Keratinocyte (primary cell): Measurements from ENCODE around the gene MYO7B. TPM values are rescaled to one million over a fixed set of nuclear protein-coding genes. Genes with fewer than 3 reads are reported as not detected.

Experiments used
- DNase-seq: peaks from one replicate; pipeline ENCODE4 v3.0.0-alpha.2; 2011; ENCODE audit warnings: low read depth, missing footprints, low spot score
- FAIRE-seq: peaks from 2 replicates; lab custom pipeline; 2011; peaks lifted over from hg19 to GRCh38; lab: Jason Lieb, UNC
- H2AFZ ChIP-seq: 2 replicates; pipeline ENCODE4 v1.6.0; 2012; ENCODE audit warnings: low read length, control low read depth, inconsistent platforms; ENCODE audit not compliant: control insufficient read depth
- H3K27ac ChIP-seq: 2 replicates; pipeline ENCODE4 v1.5.1; 2011; ENCODE audit warnings: low read length; ENCODE audit not compliant: control insufficient read depth, insufficient read depth
- H3K27me3 ChIP-seq: 3 replicates; pipeline ENCODE4 v1.6.0; 2011; ENCODE audit warnings: low read length; ENCODE audit not compliant: control insufficient read depth, insufficient read depth; ENCODE audit errors: extremely low read depth
- H3K36me3 ChIP-seq, 2 experiments: 2 replicates in 1 of 2; 3 replicates in 1 of 2; pipeline ENCODE4 v1.5.1; 2011; ENCODE audit warnings: low read length in 2 of 2, mild to moderate bottlenecking in 1 of 2; ENCODE audit not compliant: control insufficient read depth in 2 of 2, insufficient read depth in 2 of 2; ENCODE audit errors: extremely low read depth in 1 of 2
- H3K4me1 ChIP-seq: 3 replicates; pipeline ENCODE4 v1.5.1; 2011; ENCODE audit warnings: low read length; ENCODE audit not compliant: control insufficient read depth, insufficient read depth; ENCODE audit errors: extremely low read depth
- H3K4me2 ChIP-seq: 3 replicates; pipeline ENCODE4 v1.6.0; 2011; ENCODE audit warnings: low read depth, low read length; ENCODE audit not compliant: control insufficient read depth, insufficient read depth; ENCODE audit errors: extremely low read depth
- H3K4me3 ChIP-seq, 3 experiments: fragments of 200-600 bp in 1 of 3; sonication (generic) in 1 of 3; 2 replicates in 2 of 3; 3 replicates in 1 of 3; pipeline ENCODE4 v1.5.1; 2011 to 2016; ENCODE audit warnings: low read length in 3 of 3, mild to moderate bottlenecking in 3 of 3, control low read depth in 2 of 3, inconsistent platforms in 1 of 3, low read depth in 1 of 3, mixed read lengths in 1 of 3, mixed run types in 1 of 3, moderate library complexity in 1 of 3; ENCODE audit not compliant: control insufficient read depth in 2 of 3, insufficient read depth in 2 of 3; ENCODE audit errors: extremely low read depth in 1 of 3
- H3K79me2 ChIP-seq: 2 replicates; pipeline ENCODE4 v1.6.0; 2012; ENCODE audit warnings: low read length; ENCODE audit not compliant: control insufficient read depth, insufficient read depth
- H3K9ac ChIP-seq: 3 replicates; pipeline ENCODE4 v1.6.0; 2011; ENCODE audit warnings: low read length; ENCODE audit not compliant: control insufficient read depth, insufficient read depth; ENCODE audit errors: extremely low read depth
- H3K9me1 ChIP-seq: 3 replicates; pipeline ENCODE4 v1.6.0; 2011; ENCODE audit warnings: low read length; ENCODE audit not compliant: control insufficient read depth, insufficient read depth; ENCODE audit errors: extremely low read depth
- H3K9me3 ChIP-seq: 2 replicates; pipeline ENCODE4 v1.5.1; 2012; ENCODE audit warnings: low read depth, low read length; ENCODE audit not compliant: control insufficient read depth
- H4K20me1 ChIP-seq: 3 replicates; pipeline ENCODE4 v1.6.0; 2011; ENCODE audit warnings: low read length; ENCODE audit not compliant: control insufficient read depth, insufficient read depth; ENCODE audit errors: extremely low read depth
- EZH2 ChIP-seq: IDR thresholded peaks from one replicate; pipeline ENCODE4 v1.6.1; 2012; ENCODE audit warnings: inconsistent platforms, mild to moderate bottlenecking, low read length, moderate library complexity
- dilution Hi-C: fragments of 300-500 bp; cut with MboI; formaldehyde crosslinking; loops from one replicate; pipeline ENCODE4 v1.7.0; 2020; ENCODE audit warnings: low sequenced_read_pairs; ENCODE audit not compliant: extremely low pct_ligation_motif_present
- polyA plus RNA-seq, 5 experiments: library from polyadenylated mRNA; depleted of rRNA in 3 of 5; stranded (reverse) in 3 of 5; stranded (forward) in 1 of 5; unstranded in 1 of 5; fragments of >200 nt; gene quantifications; 1 replicate in 1 of 5; 2 replicates in 3 of 5; 3 replicates in 1 of 5; pipeline versions ENCODE4 v1.2.1 to v1.2.3, GENCODE V29; 2011 to 2012; ENCODE audit warnings: missing spikeins in 2 of 5, low read depth in 1 of 5, low replicate concordance in 1 of 5
- TF ChIP-seq, protein P1 (sequence below), 3 experiments: IDR thresholded peaks in 1 of 3; conservative IDR thresholded peaks in 1 of 3; optimal IDR thresholded peaks in 1 of 3; 2 replicates in 2 of 3; 3 replicates in 1 of 3; pipeline versions ENCODE3 to v1.5.1; 2011; ENCODE audit warnings: low read length in 3 of 3, mild to moderate bottlenecking in 3 of 3, moderate library complexity in 2 of 3, control low read depth in 1 of 3, inconsistent platforms in 1 of 3; ENCODE audit not compliant: insufficient read depth in 2 of 3; ENCODE audit errors: extremely low read depth in 1 of 3

MYO7B gene
- polyA plus RNA-seq, 1 donor (not counting 4 experiments of a cell fraction or from before 2014, with no cell fraction given): not detected

DNA sequence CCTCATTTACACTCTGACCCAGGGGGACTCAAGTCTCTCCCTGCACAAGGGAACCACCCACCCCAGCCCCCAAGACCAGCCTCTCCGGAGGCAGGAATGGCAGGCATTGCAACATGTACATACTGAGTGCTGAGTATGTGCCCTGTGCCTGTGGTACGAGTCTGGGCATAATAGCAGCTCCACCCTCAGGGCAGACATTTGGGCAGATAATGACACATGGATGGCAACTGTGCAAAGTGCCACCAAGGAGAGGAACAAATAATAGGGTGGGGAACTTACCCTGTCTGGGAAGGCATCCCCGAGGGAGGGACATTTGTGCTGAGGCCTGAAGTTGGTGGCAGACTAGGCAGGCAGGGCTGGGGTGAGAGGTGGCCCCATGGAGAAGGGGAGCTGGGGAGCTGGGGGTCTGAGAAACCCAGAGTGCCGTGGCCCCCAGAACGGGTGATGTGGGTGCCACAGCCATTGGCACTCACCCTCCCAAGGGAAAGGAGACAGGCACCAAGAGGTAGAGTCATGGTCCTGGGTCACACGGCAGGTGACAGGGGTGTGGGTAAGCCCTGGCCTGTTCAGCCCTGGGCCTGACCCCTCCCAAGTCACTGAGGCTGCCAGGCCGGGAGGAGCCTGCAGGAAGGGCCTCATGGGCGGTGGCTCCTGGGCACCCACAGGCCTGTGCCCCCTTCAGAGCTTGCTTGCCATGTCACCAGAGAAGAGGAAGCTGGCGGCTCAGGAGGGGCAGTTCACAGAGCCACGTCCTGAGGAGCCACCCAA, 94.8 kb downstream of the MYO7B start:
- DNase-seq (no peak), FAIRE-seq (no peak)
- Histone ChIP-seq H3K36me3 (no peaks in the 10 kb centered on the region), H3K4me2 (no peak overlapping the region), H3K79me2 (no peaks in the 10 kb centered on the region), H3K4me1 (no peaks in the 10 kb centered on the region), H3K9ac (no peak overlapping the region), H4K20me1 (no peaks in the 10 kb centered on the region), H3K9me1 (no peaks in the 10 kb centered on the region), H3K9me3 (no peaks in the 10 kb centered on the region), H3K27me3 (no peaks in the 10 kb centered on the region), H3K4me3 (no peak overlapping the region), H2AFZ (no peak overlapping the region), H3K27ac (no peak overlapping the region)
- dilution Hi-C loops: no loop called here
- TF ChIP-seq, protein P1, sequence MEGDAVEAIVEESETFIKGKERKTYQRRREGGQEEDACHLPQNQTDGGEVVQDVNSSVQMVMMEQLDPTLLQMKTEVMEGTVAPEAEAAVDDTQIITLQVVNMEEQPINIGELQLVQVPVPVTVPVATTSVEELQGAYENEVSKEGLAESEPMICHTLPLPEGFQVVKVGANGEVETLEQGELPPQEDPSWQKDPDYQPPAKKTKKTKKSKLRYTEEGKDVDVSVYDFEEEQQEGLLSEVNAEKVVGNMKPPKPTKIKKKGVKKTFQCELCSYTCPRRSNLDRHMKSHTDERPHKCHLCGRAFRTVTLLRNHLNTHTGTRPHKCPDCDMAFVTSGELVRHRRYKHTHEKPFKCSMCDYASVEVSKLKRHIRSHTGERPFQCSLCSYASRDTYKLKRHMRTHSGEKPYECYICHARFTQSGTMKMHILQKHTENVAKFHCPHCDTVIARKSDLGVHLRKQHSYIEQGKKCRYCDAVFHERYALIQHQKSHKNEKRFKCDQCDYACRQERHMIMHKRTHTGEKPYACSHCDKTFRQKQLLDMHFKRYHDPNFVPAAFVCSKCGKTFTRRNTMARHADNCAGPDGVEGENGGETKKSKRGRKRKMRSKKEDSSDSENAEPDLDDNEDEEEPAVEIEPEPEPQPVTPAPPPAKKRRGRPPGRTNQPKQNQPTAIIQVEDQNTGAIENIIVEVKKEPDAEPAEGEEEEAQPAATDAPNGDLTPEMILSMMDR (optimal IDR thresholded peaks at IDR 0.05 in 1 of 3, IDR thresholded peaks at IDR 0.05 in 1 of 3, conservative IDR thresholded peaks at IDR 0.05 in 1 of 3; ENCODE audit: extremely low read depth in 1 of 3, insufficient read depth in 2 of 3, low read length in 3 of 3): no peak
- TF ChIP-seq EZH2: no peak

DNA sequence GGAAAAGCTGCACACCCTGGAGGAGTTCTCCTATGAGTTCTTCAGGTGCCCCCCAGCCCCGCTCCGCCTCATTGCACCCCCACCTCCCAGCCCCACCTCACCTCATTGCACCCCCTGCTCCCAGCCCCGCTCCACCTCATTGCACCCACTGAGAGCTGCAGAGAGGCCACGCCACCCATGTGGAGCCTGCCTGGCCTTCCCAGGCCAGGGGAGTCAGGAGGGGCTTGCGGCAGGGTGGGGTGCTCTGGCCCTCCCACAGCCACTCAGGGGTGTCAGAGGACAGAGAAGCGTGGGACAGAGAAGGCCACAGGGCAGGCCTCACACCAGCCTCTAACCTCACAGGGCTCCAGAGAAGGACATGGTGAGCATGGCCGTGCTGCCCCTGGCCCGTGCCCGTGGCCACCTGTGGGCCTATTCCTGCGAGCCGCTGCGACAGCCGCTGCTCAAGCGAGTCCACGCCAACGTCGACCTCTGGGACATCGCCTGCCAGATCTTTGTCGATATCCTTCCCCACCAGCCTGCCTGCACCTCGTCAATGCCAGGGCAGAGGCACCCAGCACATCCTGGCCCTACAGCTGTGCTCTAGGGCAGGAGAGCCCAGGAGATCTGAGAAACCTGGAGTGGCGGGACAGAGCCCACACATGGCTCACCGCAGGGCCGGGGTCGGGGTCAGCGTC, 95.5 kb downstream of the MYO7B start:
- Histone ChIP-seq H3K36me3 (no peaks in the 10 kb centered on the region), H3K4me2 (no peak overlapping the region), H3K4me1 (no peaks in the 10 kb centered on the region), H2AFZ (no peak overlapping the region), H3K9me1 (no peaks in the 10 kb centered on the region), H3K4me3 (no peak overlapping the region), H3K27me3 (no peaks in the 10 kb centered on the region), H3K9me3 (no peaks in the 10 kb centered on the region), H3K27ac (no peak overlapping the region), H3K9ac (no peak overlapping the region), H3K79me2 (no peaks in the 10 kb centered on the region), H4K20me1 (no peaks in the 10 kb centered on the region)
- dilution Hi-C loops: no loop called here
- DNase-seq: no peak
- no peak for FAIRE-seq
- TF ChIP-seq EZH2: no peak
- TF ChIP-seq, protein P1 (optimal IDR thresholded peaks at IDR 0.05 in 1 of 3, IDR thresholded peaks at IDR 0.05 in 1 of 3, conservative IDR thresholded peaks at IDR 0.05 in 1 of 3; ENCODE audit: extremely low read depth in 1 of 3, insufficient read depth in 2 of 3, low read length in 3 of 3): no peak
